Neural progenitor cell (in vitro differentiated cells): ENCODE data around the gene DOCK4. TPM values are rescaled to one million over a fixed set of nuclear protein-coding genes. Genes with fewer than 3 reads are reported as not detected.

Experiments used
- DNase-seq: peaks from one replicate; pipeline ENCODE4 v3.0.0-alpha.2; 2016; ENCODE audit warnings: low spot score
- H2AFZ ChIP-seq: fragments of 200-600 bp; sonication (generic); replicated peaks from 2 replicates; pipeline ENCODE4 v1.6.1; 2016; ENCODE audit warnings: antibody characterized with exemption
- H3F3A ChIP-seq: fragments of 200-600 bp; sonication (generic); 2 replicates; pipeline ENCODE4 v1.6.1; 2016; ENCODE audit warnings: antibody characterized with exemption, low read depth
- H3K27ac ChIP-seq: fragments of 200-600 bp; sonication (generic); 2 replicates; pipeline ENCODE4 v1.5.1; 2016; ENCODE audit warnings: mild to moderate bottlenecking
- H3K27me3 ChIP-seq: fragments of 200-600 bp; sonication (generic); 2 replicates; pipeline ENCODE4 v1.6.1; 2016; ENCODE audit warnings: mild to moderate bottlenecking, moderate library complexity
- H3K36me3 ChIP-seq: fragments of 200-600 bp; sonication (generic); 2 replicates; pipeline ENCODE4 v1.5.1; 2016
- H3K4me1 ChIP-seq: fragments of 200-600 bp; sonication (generic); 2 replicates; pipeline ENCODE4 v1.6.1; 2016; ENCODE audit warnings: mixed run types
- H3K4me2 ChIP-seq: fragments of 200-600 bp; sonication (generic); 2 replicates; pipeline ENCODE4 v1.6.1; 2016
- H3K4me3 ChIP-seq: fragments of 200-600 bp; sonication (generic); 2 replicates; pipeline ENCODE4 v1.5.1; 2016
- H3K79me2 ChIP-seq: fragments of 200-600 bp; sonication (generic); 2 replicates; pipeline ENCODE4 v1.6.1; 2016; ENCODE audit warnings: low read depth
- H3K9ac ChIP-seq: fragments of 200-600 bp; sonication (generic); 2 replicates; pipeline ENCODE4 v1.6.1; 2016
- H3K9me3 ChIP-seq: fragments of 200-600 bp; sonication (generic); 2 replicates; pipeline ENCODE4 v1.5.1; 2016; ENCODE audit warnings: low read depth
- H4K20me1 ChIP-seq: fragments of 200-600 bp; sonication (generic); 2 replicates; pipeline ENCODE4 v1.6.1; 2016; ENCODE audit warnings: low read depth
- H3K27ac Mint-ChIP-seq: 3 replicates; pipeline ENCODE4 v1.8.0; 2021; ENCODE audit warnings: mixed read lengths
- H3K27me3 Mint-ChIP-seq: 2 replicates; pipeline ENCODE4 v1.8.0; 2022; ENCODE audit warnings: low read depth, mild to moderate bottlenecking, inconsistent platforms, moderate library complexity, mixed read lengths; ENCODE audit not compliant: insufficient read depth
- H3K36me3 Mint-ChIP-seq: 3 replicates; pipeline ENCODE4 v1.8.0; 2021; ENCODE audit warnings: mixed read lengths
- H3K4me1 Mint-ChIP-seq: 3 replicates; pipeline ENCODE4 v1.8.0; 2021; ENCODE audit warnings: mixed read lengths
- H3K4me3 Mint-ChIP-seq: 3 replicates; pipeline ENCODE4 v1.8.0; 2021; ENCODE audit warnings: mild to moderate bottlenecking, moderate library complexity, mixed read lengths
- H3K9me3 Mint-ChIP-seq: 3 replicates; pipeline ENCODE4 v1.8.0; 2020; ENCODE audit warnings: mixed read lengths
- EZH2 ChIP-seq: fragments of 200-600 bp; sonication (generic); IDR thresholded peaks from 2 replicates; pipeline ENCODE4 v1.6.1; 2017; ENCODE audit warnings: antibody characterized with exemption, mild to moderate bottlenecking, moderate library complexity
- EZH2phosphoT487 ChIP-seq: fragments of 200-600 bp; sonication (generic); IDR thresholded peaks from 2 replicates; pipeline ENCODE4 v1.6.1; 2017; ENCODE audit warnings: antibody characterized with exemption
- total RNA-seq: library from RNA; depleted of rRNA; stranded (reverse); fragments of >200 nt; gene quantifications from 2 replicates; pipeline ENCODE4 v1.2.3, GENCODE V29; 2015; ENCODE audit warnings: low replicate concordance
- TF ChIP-seq, protein P1 (sequence below): fragments of 200-600 bp; sonication (generic); IDR thresholded peaks from 2 replicates; pipeline ENCODE4 v1.5.1; 2017; ENCODE audit warnings: antibody characterized with exemption, mild to moderate bottlenecking

DOCK4 gene
- total RNA-seq, 1 donor from 2014 or later, result 11.4 TPM

DNA sequence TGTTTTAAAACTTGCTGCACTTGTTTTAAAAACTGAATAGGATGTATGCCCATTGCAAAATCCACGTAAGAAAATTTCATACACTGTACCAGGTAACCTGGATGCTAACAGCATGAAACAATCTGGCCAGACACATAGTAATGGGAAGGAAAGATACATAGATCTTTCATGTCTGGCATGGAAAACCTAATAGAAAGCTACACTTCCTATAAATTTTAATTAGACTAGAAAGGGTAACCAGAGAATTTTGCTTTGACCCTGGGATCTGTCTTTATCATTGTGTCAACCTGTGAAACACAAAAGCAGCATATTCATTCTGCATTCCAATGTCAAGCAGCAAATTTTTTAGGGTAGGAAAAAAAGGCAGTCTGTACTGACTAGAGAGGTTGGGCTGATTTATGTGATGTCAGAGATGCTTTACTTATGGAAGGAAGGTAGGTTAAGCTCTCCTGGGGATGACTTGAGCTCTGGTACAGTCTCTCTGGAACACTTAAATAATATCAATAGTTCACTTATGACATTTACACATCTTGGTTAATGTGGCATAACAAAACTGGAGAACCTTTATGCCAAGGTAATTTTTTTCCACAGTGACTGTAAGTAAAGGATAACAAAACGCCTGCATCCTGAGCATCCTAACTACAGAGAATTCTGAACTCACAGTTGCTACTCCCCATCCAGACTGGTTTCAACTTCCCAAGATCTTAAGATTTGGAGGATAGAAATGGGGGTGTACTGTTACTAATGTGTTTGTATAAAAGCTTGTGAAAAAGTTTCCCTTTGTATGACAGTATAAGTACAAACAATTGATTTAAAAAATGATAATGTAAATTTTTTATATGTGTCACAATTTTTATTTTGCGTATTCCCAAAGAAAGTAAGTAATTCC lies 44.7 kb downstream of the DOCK4 start:
- no peaks in the 10 kb centered on the region for H3K79me2 ChIP-seq
- H3K9ac ChIP-seq, result no peak overlapping the region
- DNase-seq, result no peak
- H3K4me3 Mint-ChIP-seq, result peak overlapping the region; percentile 9
- no peaks in the 10 kb centered on the region for H3K9me3 ChIP-seq
- no peak overlapping the region for H3K27ac ChIP-seq
- no peaks in the 10 kb centered on the region for H3K9me3 Mint-ChIP-seq
- peak overlapping the region; percentile 18 for H3K4me3 ChIP-seq
- peaks cover 59% of the 10 kb centered on the region for H3K4me1 Mint-ChIP-seq
- no peaks in the 10 kb centered on the region for H3K36me3 Mint-ChIP-seq
- H3K36me3 ChIP-seq, result no peaks in the 10 kb centered on the region
- no peak overlapping the region for H2AFZ ChIP-seq
- no peaks in the 10 kb centered on the region for H3K27me3 ChIP-seq
- H3K4me1 ChIP-seq, result peaks cover 42% of the 10 kb centered on the region
- no peak overlapping the region for H3K27ac Mint-ChIP-seq
- H4K20me1 ChIP-seq, result peaks cover 19% of the 10 kb centered on the region
- TF ChIP-seq, protein P1, sequence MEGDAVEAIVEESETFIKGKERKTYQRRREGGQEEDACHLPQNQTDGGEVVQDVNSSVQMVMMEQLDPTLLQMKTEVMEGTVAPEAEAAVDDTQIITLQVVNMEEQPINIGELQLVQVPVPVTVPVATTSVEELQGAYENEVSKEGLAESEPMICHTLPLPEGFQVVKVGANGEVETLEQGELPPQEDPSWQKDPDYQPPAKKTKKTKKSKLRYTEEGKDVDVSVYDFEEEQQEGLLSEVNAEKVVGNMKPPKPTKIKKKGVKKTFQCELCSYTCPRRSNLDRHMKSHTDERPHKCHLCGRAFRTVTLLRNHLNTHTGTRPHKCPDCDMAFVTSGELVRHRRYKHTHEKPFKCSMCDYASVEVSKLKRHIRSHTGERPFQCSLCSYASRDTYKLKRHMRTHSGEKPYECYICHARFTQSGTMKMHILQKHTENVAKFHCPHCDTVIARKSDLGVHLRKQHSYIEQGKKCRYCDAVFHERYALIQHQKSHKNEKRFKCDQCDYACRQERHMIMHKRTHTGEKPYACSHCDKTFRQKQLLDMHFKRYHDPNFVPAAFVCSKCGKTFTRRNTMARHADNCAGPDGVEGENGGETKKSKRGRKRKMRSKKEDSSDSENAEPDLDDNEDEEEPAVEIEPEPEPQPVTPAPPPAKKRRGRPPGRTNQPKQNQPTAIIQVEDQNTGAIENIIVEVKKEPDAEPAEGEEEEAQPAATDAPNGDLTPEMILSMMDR, result no peak
- TF ChIP-seq EZH2 (no peak), EZH2phosphoT487 (no peak)
- peaks cover 28% of the 10 kb centered on the region for H3F3A ChIP-seq
- H3K27me3 Mint-ChIP-seq, result no peaks in the 10 kb centered on the region
- H3K4me2 ChIP-seq, result peak overlapping the region; percentile 65

DNA sequence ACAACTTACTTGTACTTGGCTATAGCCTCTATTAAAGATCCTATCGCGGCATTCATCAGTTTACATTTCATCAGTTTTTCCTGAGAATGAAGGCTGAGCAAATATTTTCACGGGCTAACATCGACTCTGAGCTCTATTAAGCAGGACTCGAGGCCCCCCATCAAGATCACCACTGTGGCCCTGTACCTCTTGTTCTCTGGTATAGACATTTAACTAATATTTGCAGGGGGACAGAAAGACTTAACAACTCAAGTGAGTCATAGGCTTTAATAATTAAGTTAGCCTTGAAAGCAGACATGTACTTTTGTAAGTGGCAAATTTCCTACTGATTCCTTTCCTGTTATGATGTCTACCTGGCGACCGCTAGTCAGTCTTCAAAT lies 45.4 kb downstream of the DOCK4 start:
- peaks cover 28% of the 10 kb centered on the region for H3F3A ChIP-seq
- no peaks in the 10 kb centered on the region for H3K27me3 ChIP-seq
- no peak overlapping the region for H3K9ac ChIP-seq
- H3K9me3 Mint-ChIP-seq, result no peaks in the 10 kb centered on the region
- peak overlapping the region; percentile 95 for H3K27ac Mint-ChIP-seq
- H3K36me3 ChIP-seq, result no peaks in the 10 kb centered on the region
- H4K20me1 ChIP-seq, result peaks cover 19% of the 10 kb centered on the region
- H3K36me3 Mint-ChIP-seq, result peaks cover 2% of the 10 kb centered on the region
- H3K9me3 ChIP-seq, result no peaks in the 10 kb centered on the region
- peaks cover 42% of the 10 kb centered on the region for H3K4me1 ChIP-seq
- H3K4me2 ChIP-seq, result peak overlapping the region; percentile 20
- TF ChIP-seq, protein P1, result no peak
- TF ChIP-seq EZH2, result no peak
- TF ChIP-seq EZH2phosphoT487, result no peak
- H3K4me3 Mint-ChIP-seq, result peak overlapping the region; percentile 72
- H3K4me1 Mint-ChIP-seq, result peaks cover 57% of the 10 kb centered on the region
- H3K27me3 Mint-ChIP-seq, result peaks cover 2% of the 10 kb centered on the region
- no peak overlapping the region for H3K4me3 ChIP-seq
- no peak overlapping the region for H2AFZ ChIP-seq
- H3K79me2 ChIP-seq, result no peaks in the 10 kb centered on the region
- no peak overlapping the region for H3K27ac ChIP-seq
- no peak for DNase-seq

DNA sequence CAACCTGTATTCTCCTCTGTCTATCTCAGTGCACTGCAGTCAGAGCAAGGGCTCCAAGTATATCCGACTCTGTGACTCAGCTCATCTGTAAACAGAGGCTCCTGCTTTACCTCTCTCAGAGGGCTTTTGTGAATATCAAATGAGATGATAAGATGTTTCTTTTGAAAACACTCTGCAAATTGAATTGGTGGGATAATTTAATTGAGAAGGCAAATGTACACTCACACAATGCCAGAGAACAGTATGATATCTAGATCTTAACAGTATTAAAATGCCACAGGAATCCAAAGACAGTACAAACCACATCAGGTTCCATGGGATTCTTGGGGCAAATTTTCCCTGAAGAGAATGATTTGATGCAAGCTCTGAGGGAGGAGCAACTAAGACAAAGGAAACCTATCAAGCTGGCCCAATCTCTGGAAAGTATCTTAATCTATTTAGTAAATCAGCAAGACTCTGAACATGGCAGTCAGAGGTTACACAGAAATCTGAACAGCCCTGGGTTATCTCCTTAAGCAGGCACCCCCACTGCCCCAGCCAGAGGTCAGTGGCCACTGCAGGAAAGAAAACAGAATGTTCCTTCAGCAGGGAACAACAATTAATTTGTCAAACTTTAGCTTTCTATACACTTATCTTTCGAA lies 45.9 kb downstream of the DOCK4 start:
- Mint-ChIP-seq H3K4me3 (peak overlapping the region; percentile 72), H3K27ac (peak overlapping the region; percentile 95), H3K27me3 (peaks cover 2% of the 10 kb centered on the region), H3K36me3 (peaks cover 2% of the 10 kb centered on the region), H3K9me3 (no peaks in the 10 kb centered on the region), H3K4me1 (peaks cover 55% of the 10 kb centered on the region)
- Histone ChIP-seq H3K36me3 (no peaks in the 10 kb centered on the region), H3K4me3 (no peak overlapping the region), H3K27ac (no peak overlapping the region), H3F3A (peaks cover 28% of the 10 kb centered on the region), H3K79me2 (no peaks in the 10 kb centered on the region), H3K4me2 (peak overlapping the region; percentile 20), H4K20me1 (peaks cover 19% of the 10 kb centered on the region), H3K4me1 (peaks cover 42% of the 10 kb centered on the region), H2AFZ (no peak overlapping the region), H3K27me3 (no peaks in the 10 kb centered on the region), H3K9me3 (no peaks in the 10 kb centered on the region), H3K9ac (no peak overlapping the region)
- DNase-seq, result peak; percentile 19
- no peak for TF ChIP-seq EZH2
- TF ChIP-seq EZH2phosphoT487, result no peak
- TF ChIP-seq, protein P1, result no peak
